GM10266 (cell line): Measurements from ENCODE around the gene TNC.

Experiments
- DNase-seq: peaks from one replicate; pipeline ENCODE4 v3.0.0; 2012; ENCODE audit errors: extremely low spot score
- CTCF ChIP-seq: IDR thresholded peaks from 2 replicates; pipeline ENCODE4 v1.5.1; 2012; ENCODE audit warnings: mild to moderate bottlenecking, low read depth; ENCODE audit not compliant: control insufficient read depth, insufficient read depth; ENCODE audit errors: missing control alignments

TNC gene

DNA sequence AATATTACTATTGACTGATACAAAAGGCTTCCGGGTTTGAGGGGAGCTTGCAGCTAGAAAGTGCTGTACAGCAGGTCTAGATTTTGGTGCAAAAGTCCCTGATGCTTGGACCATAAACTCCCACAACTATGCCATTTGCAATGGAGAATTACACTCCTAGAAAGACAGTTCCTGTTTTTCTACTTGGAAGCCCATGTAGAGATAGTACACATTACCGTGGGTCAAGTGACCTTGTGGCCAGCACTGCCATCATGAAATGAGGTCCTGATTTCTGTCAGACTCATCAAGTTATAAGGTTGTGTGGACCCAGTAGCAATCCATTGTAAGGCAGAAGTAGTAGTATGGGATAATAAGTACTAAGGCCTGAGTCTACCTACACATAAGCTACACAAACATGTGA is 144.7 kb downstream of the TNC start:
- DNase-seq = no peak
- no peak for TF ChIP-seq CTCF

DNA sequence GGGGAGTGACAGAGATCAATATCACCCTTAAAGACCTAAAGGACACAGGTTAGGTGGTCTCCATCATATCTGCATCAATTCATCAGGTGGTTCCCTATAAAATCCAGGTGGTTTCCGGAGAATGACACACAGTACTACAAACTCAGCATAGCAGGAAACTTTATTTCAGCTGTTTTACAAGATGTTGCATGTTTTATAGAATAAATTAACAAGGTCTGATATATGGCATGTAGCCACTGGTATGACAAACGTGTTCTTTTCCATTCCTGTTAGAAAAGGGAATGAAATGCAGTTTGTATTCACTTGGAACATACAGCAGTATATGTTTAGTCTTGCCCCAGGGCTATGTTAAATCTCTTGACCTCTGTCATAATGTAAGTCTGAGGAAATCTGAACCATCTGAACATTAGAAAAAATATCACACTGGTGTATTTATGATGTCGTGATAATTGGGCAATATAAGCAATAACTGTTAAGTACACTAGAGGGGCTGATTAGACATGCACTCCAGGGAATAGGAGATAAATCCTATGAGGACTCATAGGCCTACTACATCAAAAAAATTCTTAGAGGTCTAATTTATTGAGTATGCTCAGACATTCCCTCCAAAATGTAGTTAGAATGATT is 145.3 kb downstream of the TNC start:
- TF ChIP-seq CTCF = no peak
- DNase-seq = no peak
